ENCODE measurements around the gene ASB2. TPM values are rescaled to one million over a fixed set of nuclear protein-coding genes. Genes with fewer than 3 reads are reported as not detected.

ASB2 gene
- polyA plus RNA-seq, 3 donors, result 0.25 to 2.5 (median 1.4) TPM

- Histone ChIP-seq H3K9ac (ENCODE audit: insufficient read depth, low read length, poor library complexity, severe bottlenecking) (no peak overlapping the region), H3K27ac (ENCODE audit: low read depth in 1 of 2, low read length in 2 of 2) (no peak overlapping the region), H3K36me3 (replicated peaks in 1 of 2; ENCODE audit: control insufficient read depth in 1 of 2, insufficient read depth in 2 of 2, low read length in 2 of 2) (no peaks in the 10 kb centered on the region), H3K4me2 (replicated peaks; ENCODE audit: extremely low read depth, low read length, poor library complexity, severe bottlenecking) (no peak overlapping the region), H3K9me3 (replicated peaks in 1 of 2; ENCODE audit: control insufficient read depth in 1 of 2, insufficient read depth in 1 of 2, low read length in 2 of 2) (no peaks in the 10 kb centered on the region), H3K79me2 (ENCODE audit: insufficient read depth, low read length) (no peaks in the 10 kb centered on the region), H3K4me1 (ENCODE audit: control insufficient read depth in 1 of 2, insufficient read depth in 2 of 2, low read length in 2 of 2) (no peaks in the 10 kb centered on the region), H4K20me1 (ENCODE audit: insufficient read depth, low read length) (no peaks in the 10 kb centered on the region), H2AFZ (ENCODE audit: insufficient read depth, low read depth, low read length, poor library complexity, severe bottlenecking) (no peak overlapping the region), H3K27me3 (ENCODE audit: control insufficient read depth in 2 of 2, insufficient read depth in 2 of 2, low read length in 2 of 2) (no peaks in the 10 kb centered on the region), H3K4me3 (replicated peaks in 1 of 3; ENCODE audit: low read depth in 2 of 3, low read length in 3 of 3) (no peak overlapping the region)
- TF ChIP-seq CTCF (IDR thresholded peaks at IDR 0.05), result no peak
- WGBS (ENCODE audit: insufficient coverage), result 92% methylated on average over 26 of the region's 26 CpGs
- H3K27ac Mint-ChIP-seq, result peak overlapping the region in 1 of 7 donors; percentile 53
- H3K27me3 Mint-ChIP-seq (ENCODE audit: low read depth in 3 of 3), result peaks cover 2 to 7% (median 7%) of the 10 kb centered on the region in 3 donors
- no peaks in the 10 kb centered on the region for H3K4me1 Mint-ChIP-seq
- no peak overlapping the region for H3K4me3 Mint-ChIP-seq
- peaks cover 0 to 3% (median 0%) of the 10 kb centered on the region in 7 donors for H3K9me3 Mint-ChIP-seq
- peaks cover 0 to 6% of the 10 kb centered on the region in 2 donors for H3K36me3 Mint-ChIP-seq
- no peak for DNase-seq
- intact Hi-C loops (cut with micrococcal nuclease), result no loop called here
Measured at GRCh38 chr14:93928184-93929047, 48.0 kb downstream of the ASB2 start.

GRCh38 chr14:93927800-93928145, 48.6 kb downstream of the ASB2 start:
- no peak overlapping the region for H3K9ac ChIP-seq (ENCODE audit: insufficient read depth, low read length, poor library complexity, severe bottlenecking)
- WGBS (ENCODE audit: insufficient coverage), result 58% methylated on average over 3 of the region's 6 CpGs
- DNase-seq, result no peak
- no peak overlapping the region for H3K4me3 Mint-ChIP-seq
- TF ChIP-seq CTCF (IDR thresholded peaks at IDR 0.05), result no peak
- H3K27me3 ChIP-seq (ENCODE audit: control insufficient read depth in 2 of 2, insufficient read depth in 2 of 2, low read length in 2 of 2), result no peaks in the 10 kb centered on the region
- no peak overlapping the region for H2AFZ ChIP-seq (ENCODE audit: insufficient read depth, low read depth, low read length, poor library complexity, severe bottlenecking)
- no peaks in the 10 kb centered on the region for H3K9me3 ChIP-seq (replicated peaks in 1 of 2; ENCODE audit: control insufficient read depth in 1 of 2, insufficient read depth in 1 of 2, low read length in 2 of 2)
- no peak overlapping the region for H3K4me2 ChIP-seq (replicated peaks; ENCODE audit: extremely low read depth, low read length, poor library complexity, severe bottlenecking)
- peaks cover 0 to 4% of the 10 kb centered on the region in 2 donors for H3K36me3 Mint-ChIP-seq
- peaks cover 2 to 13% (median 7%) of the 10 kb centered on the region in 3 donors for H3K27me3 Mint-ChIP-seq (ENCODE audit: low read depth in 3 of 3)
- H3K27ac Mint-ChIP-seq, result peak overlapping the region in 1 of 7 donors; percentile 64
- peaks cover 0 to 3% (median 0%) of the 10 kb centered on the region in 7 donors for H3K9me3 Mint-ChIP-seq
- no peak overlapping the region for H3K27ac ChIP-seq (ENCODE audit: low read depth in 1 of 2, low read length in 2 of 2)
- no peaks in the 10 kb centered on the region for H3K79me2 ChIP-seq (ENCODE audit: insufficient read depth, low read length)
- no peaks in the 10 kb centered on the region for H3K4me1 Mint-ChIP-seq
- H3K4me3 ChIP-seq (replicated peaks in 1 of 3; ENCODE audit: low read depth in 2 of 3, low read length in 3 of 3), result no peak overlapping the region
- no peaks in the 10 kb centered on the region for H4K20me1 ChIP-seq (ENCODE audit: insufficient read depth, low read length)
- H3K4me1 ChIP-seq (ENCODE audit: control insufficient read depth in 1 of 2, insufficient read depth in 2 of 2, low read length in 2 of 2), result no peaks in the 10 kb centered on the region
- intact Hi-C loops (cut with micrococcal nuclease), result no loop called here
- H3K36me3 ChIP-seq (replicated peaks in 1 of 2; ENCODE audit: control insufficient read depth in 1 of 2, insufficient read depth in 2 of 2, low read length in 2 of 2), result no peaks in the 10 kb centered on the region
